NOMO-1 treated with DMSO at 0.1 percent for 48 hours (cell line): ENCODE data around the gene GSTO2.
A peak's percentile ranks its signal among the peaks of the same experiment; 100 is the strongest.

Experiments
- DNase-seq: peaks from one replicate; lab custom pipeline; 2025; ENCODE audit not compliant: unreplicated experiment; lab: John Stamatoyannopoulos, UW

Gene GSTO2

GRCh38 chr10:104337521-104337984 lies 68.6 kb downstream of the GSTO2 start:
- DNase-seq, result peak; percentile 82

- peak; percentile 88 for DNase-seq
These were observed 69.2 kb downstream of the GSTO2 start, which contains the start of gene ITPRIP for GRCh38 chr10:104337985-104338735. Gene ITPRIP, minus strand, starts transcription at chr10:104338465. Its CDS starts 22,414 bp downstream, at chr10:104316051.

- no peak for DNase-seq
These were observed 70.6 kb downstream of the GSTO2 start for GRCh38 chr10:104339469-104340110.

GRCh38 chr10:104340111-104340526 lies 71.1 kb downstream of the GSTO2 start:
- DNase-seq, result no peak

GRCh38 chr10:104340641-104341040 lies 71.7 kb downstream of the GSTO2 start:
- DNase-seq, result no peak

GRCh38 chr10:104342941-104343411 lies 74.0 kb downstream of the GSTO2 start:
- no peak for DNase-seq

GRCh38 chr10:104344219-104344618 lies 75.2 kb downstream of the GSTO2 start:
- DNase-seq, result no peak

- no peak for DNase-seq
These were observed 76.5 kb downstream of the GSTO2 start for GRCh38 chr10:104345515-104345914.

- no peak for DNase-seq
These were observed 77.0 kb downstream of the GSTO2 start for GRCh38 chr10:104345941-104346340.

- no peak for DNase-seq
These were observed 78.5 kb downstream of the GSTO2 start for GRCh38 chr10:104347295-104348045.

- no peak for DNase-seq
These were observed 79.6 kb downstream of the GSTO2 start for GRCh38 chr10:104348601-104349000.

- peak; percentile 98 for DNase-seq
These were observed 80.7 kb downstream of the GSTO2 start for GRCh38 chr10:104349623-104350126.

GRCh38 chr10:104350127-104350635 lies 81.2 kb downstream of the GSTO2 start:
- peak; percentile 64 for DNase-seq

GRCh38 chr10:104351061-104351702 lies 82.2 kb downstream of the GSTO2 start:
- DNase-seq, result peak; percentile 93

GRCh38 chr10:104351919-104352318 lies 82.9 kb downstream of the GSTO2 start:
- DNase-seq, result peak; percentile 73

GRCh38 chr10:104353325-104354048 lies 84.5 kb downstream of the GSTO2 start, which contains the start of gene CFAP58:
Gene CFAP58, plus strand, starts transcription at chr10:104353833. Its CDS starts 65 bp downstream, at chr10:104353898.
- peak; percentile 67 for DNase-seq
